ENCODE measurements around the gene TCFL5. TPM values are rescaled to one million over a fixed set of nuclear protein-coding genes. Genes with fewer than 3 reads are reported as not detected.

Gene TCFL5
- 10 to 100 TPM in 2 of 5 experiments, 1 to 10 TPM in 3; 3.7 to 10.8 (median 7.5) TPM for total RNA-seq
- 1 to 10 TPM in 1 of 2 donors, under 1 TPM in 1; 0.91 to 1.9 TPM for polyA plus RNA-seq
- total RNA-seq, result 10.8 reads per million, percentile 37 among the genes with 10 or more reads in this experiment

DNA sequence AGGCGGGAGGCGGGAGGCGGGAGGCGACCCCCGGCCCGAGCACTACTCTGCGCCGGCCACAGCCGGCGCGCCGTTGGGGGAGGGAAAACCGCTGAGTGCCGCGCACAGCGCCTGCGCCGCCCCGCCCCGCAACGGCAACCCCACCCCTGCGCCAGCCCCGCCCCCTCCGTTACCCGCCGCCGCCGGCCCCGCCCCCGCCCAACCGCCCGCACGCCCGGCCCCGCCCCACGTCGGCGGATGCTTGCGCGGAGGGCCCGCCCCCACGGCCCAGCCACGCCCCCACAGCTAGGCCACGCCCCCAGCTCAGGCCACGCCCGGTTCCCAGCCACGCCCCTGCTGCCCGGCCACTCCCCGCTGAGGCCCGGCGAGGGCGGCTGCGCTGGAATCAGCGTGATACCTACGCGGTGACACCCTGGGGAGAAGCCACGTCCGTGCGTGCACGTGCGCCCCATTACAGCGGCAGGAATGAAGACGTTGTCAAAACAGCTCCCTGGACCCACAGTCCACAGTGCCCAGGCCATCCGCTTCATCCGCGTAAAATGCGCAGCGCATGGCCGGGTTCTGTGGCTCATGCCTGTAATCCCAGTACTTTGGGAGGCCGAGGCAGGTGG lies at the start of gene TCFL5:
TSS of gene TCFL5 (minus strand) at position 97 of the 611 bp plus-strand sequence. CDS start 152 bp downstream, outside the sequence.
- Mint-ChIP-seq H3K4me3 (peak within 1 kb of the TSS; percentile 69 to 84 (median 76)), H3K27me3 (peaks cover 0 to 37% (median 0%) of the 10 kb centered on the region in 5 donors), H3K36me3 (peaks cover 6 to 11% (median 9%) of the 10 kb centered on the region in 5 donors), H3K4me1 (peaks cover 10 to 30% (median 22%) of the 10 kb centered on the region in 7 donors), H3K9me3 (peaks cover 0 to 3% (median 0%) of the 10 kb centered on the region in 11 donors), H3K27ac (peak within 1 kb of the TSS; percentile 26 to 91 (median 74))
- Histone ChIP-seq H3K4me3 (ENCODE audit: low read length) (no peak within 1 kb of the TSS), H3K27me3 (ENCODE audit: control insufficient read depth in 2 of 2, insufficient read depth in 2 of 2, low read length in 2 of 2) (no peaks in the 10 kb centered on the region), H3K9me3 (ENCODE audit: control insufficient read depth in 2 of 3, low read length in 3 of 3) (no peaks in the 10 kb centered on the region), H3K4me1 (ENCODE audit: control insufficient read depth in 2 of 2, insufficient read depth in 2 of 2, low read length in 2 of 2) (peaks cover 9 to 15% of the 10 kb centered on the region in 2 donors), H3K36me3 (ENCODE audit: control insufficient read depth in 2 of 3, insufficient read depth in 3 of 3, low read length in 3 of 3) (peaks cover 0 to 7% (median 2%) of the 10 kb centered on the region in 3 experiments), H3K27ac (ENCODE audit: low read depth, low read length) (peak within 1 kb of the TSS; percentile 48)
- CTCF ChIA-PET, result interaction anchor here (1.0 to 1.2 kb wide), 3 partner anchors 14 to 93 kb away, joined by 3 to 4 read pairs (median 3); no protein-coding TSS in a partner anchor
- ATAC-seq (peak; percentile 98), DNase-seq (peak; percentile 90 to 100 (median 93))
- intact Hi-C loops (cut with micrococcal nuclease), result loop anchor here (1.0 to 5.0 kb wide), 11 partner anchors 29 to 740 kb away; partner anchors contain the start of genes DIDO1 (in 2 of the 2), GID8 (in 1 of the 2), LSM14B (in 1 of the 2) and OGFR (in 1 of the 2)
- POLR2A ChIA-PET, result interaction anchor here (0.5 to 1.7 kb wide), 10 partner anchors 25 to 147 kb away, joined by 3 to 10 read pairs (median 3); no protein-coding TSS in a partner anchor

DNA sequence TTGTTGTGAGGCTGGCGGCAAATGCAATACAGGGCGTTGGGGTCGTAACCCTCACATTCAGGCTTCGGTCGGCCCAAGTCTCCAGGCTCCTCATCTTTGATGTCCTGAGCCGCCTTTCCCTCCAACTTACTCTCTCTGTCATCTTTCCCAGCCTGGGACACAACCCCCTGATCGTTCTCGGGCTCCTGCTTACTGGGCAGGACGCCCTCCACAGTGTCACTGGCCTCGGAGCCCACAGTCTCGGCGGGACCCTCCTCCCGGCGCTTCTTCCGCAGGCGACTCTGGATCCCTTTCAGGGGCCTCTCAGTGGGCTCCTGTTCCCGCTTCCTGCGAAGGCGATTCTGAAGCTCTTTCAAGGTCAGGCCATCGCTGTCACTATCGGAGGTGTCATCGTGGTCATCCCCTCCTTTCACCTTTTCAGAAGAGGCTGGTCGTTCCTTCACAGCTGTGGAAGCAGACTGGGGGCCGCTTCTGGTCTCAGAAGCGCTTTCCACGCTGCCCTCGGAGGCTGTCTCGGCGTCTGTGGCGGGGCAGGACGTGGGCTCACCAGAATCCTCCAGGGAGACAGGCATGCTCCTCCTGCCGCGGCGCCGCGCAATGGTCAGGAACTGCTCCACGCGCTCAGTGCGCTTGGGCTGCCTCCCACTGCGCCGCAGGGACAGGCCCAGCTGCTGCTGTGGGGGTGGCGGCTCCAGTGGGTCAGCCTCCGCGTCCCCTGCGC lies 49.3 kb upstream of the TCFL5 start:
- Histone ChIP-seq H3K36me3 (ENCODE audit: control insufficient read depth in 2 of 3, insufficient read depth in 3 of 3, low read length in 3 of 3) (peaks cover 37 to 75% (median 44%) of the 10 kb centered on the region in 3 experiments), H3K4me3 (ENCODE audit: low read length) (no peak overlapping the region), H3K27ac (ENCODE audit: low read depth, low read length) (no peak overlapping the region), H3K4me1 (ENCODE audit: control insufficient read depth in 2 of 2, insufficient read depth in 2 of 2, low read length in 2 of 2) (peaks cover 16 to 18% of the 10 kb centered on the region in 2 donors), H3K9me3 (ENCODE audit: control insufficient read depth in 2 of 3, low read length in 3 of 3) (no peaks in the 10 kb centered on the region), H3K27me3 (ENCODE audit: control insufficient read depth in 2 of 2, insufficient read depth in 2 of 2, low read length in 2 of 2) (no peaks in the 10 kb centered on the region)
- CTCF ChIA-PET, result interaction anchor here (13.0 kb wide), 1 partner anchor 10 kb away, joined by 102 read pairs; no protein-coding TSS in a partner anchor
- H3K4me1 Mint-ChIP-seq, result peaks cover 27 to 74% (median 54%) of the 10 kb centered on the region in 7 donors
- DNase-seq, result no peak
- H3K9me3 Mint-ChIP-seq, result no peaks in the 10 kb centered on the region
- ATAC-seq, result no peak
- POLR2A ChIA-PET, result interaction anchor here (1.0 to 5.0 kb wide), 2 partner anchors 15 to 27 kb away, joined by 5 to 25 read pairs; partner anchors contain the start of genes DIDO1 and GID8
- H3K27me3 Mint-ChIP-seq, result no peaks in the 10 kb centered on the region
- H3K4me3 Mint-ChIP-seq, result no peak overlapping the region
- intact Hi-C loops (cut with micrococcal nuclease), result no loop called here
- H3K27ac Mint-ChIP-seq, result peak overlapping the region in 2 of 9 donors; percentile 32 to 60
- H3K36me3 Mint-ChIP-seq, result peaks cover 10 to 55% (median 22%) of the 10 kb centered on the region in 5 donors

DNA sequence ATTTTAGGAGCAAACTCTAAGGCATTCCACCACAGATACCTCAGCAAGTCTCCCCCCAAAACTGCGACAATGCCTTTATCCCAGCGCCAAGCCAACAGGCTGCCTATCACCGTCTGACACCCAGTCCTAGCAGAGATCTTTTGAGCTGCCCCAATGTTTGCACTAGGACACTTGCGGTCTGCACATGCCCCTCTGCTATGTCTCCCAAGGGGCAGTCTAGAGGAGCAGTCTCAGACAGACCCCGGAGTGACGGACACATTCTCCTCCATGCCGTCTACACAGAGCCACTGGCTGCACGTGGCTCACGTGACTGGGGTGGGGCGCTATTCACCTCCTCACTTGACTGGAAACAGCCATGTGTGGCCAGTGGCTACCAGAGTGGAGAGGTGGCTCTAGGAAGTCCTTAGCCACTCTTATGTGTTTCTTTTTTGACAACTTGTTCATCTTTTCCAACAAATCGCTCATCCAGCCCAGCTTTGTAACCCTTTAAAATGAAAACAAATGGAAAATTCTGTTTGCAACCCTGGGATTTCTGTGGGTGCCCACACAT lies 48.7 kb upstream of the TCFL5 start:
- Mint-ChIP-seq H3K36me3 (peaks cover 10 to 62% (median 26%) of the 10 kb centered on the region in 5 donors), H3K9me3 (no peaks in the 10 kb centered on the region), H3K27me3 (no peaks in the 10 kb centered on the region), H3K4me1 (peaks cover 22 to 67% (median 48%) of the 10 kb centered on the region in 7 donors), H3K27ac (peak overlapping the region in 6 of 9 donors; percentile 8 to 60 (median 34)), H3K4me3 (peak overlapping the region in 1 of 10 donors; percentile 33)
- intact Hi-C loops (cut with micrococcal nuclease), result no loop called here
- Histone ChIP-seq H3K9me3 (ENCODE audit: control insufficient read depth in 2 of 3, low read length in 3 of 3) (no peaks in the 10 kb centered on the region), H3K27ac (ENCODE audit: low read depth, low read length) (no peak overlapping the region), H3K4me1 (ENCODE audit: control insufficient read depth in 2 of 2, insufficient read depth in 2 of 2, low read length in 2 of 2) (peaks cover 10 to 12% of the 10 kb centered on the region in 2 donors), H3K4me3 (ENCODE audit: low read length) (no peak overlapping the region), H3K27me3 (ENCODE audit: control insufficient read depth in 2 of 2, insufficient read depth in 2 of 2, low read length in 2 of 2) (no peaks in the 10 kb centered on the region), H3K36me3 (ENCODE audit: control insufficient read depth in 2 of 3, insufficient read depth in 3 of 3, low read length in 3 of 3) (peaks cover 44 to 81% (median 50%) of the 10 kb centered on the region in 3 experiments)
- POLR2A ChIA-PET, result interaction anchor here (5.0 kb wide), 1 partner anchor 15 kb away, joined by 25 read pairs; the partner anchor contains the start of gene DIDO1
- CTCF ChIA-PET, result interaction anchor here (13.0 kb wide), 1 partner anchor 10 kb away, joined by 102 read pairs; no protein-coding TSS in a partner anchor
- DNase-seq, result no peak
- no peak for ATAC-seq

DNA sequence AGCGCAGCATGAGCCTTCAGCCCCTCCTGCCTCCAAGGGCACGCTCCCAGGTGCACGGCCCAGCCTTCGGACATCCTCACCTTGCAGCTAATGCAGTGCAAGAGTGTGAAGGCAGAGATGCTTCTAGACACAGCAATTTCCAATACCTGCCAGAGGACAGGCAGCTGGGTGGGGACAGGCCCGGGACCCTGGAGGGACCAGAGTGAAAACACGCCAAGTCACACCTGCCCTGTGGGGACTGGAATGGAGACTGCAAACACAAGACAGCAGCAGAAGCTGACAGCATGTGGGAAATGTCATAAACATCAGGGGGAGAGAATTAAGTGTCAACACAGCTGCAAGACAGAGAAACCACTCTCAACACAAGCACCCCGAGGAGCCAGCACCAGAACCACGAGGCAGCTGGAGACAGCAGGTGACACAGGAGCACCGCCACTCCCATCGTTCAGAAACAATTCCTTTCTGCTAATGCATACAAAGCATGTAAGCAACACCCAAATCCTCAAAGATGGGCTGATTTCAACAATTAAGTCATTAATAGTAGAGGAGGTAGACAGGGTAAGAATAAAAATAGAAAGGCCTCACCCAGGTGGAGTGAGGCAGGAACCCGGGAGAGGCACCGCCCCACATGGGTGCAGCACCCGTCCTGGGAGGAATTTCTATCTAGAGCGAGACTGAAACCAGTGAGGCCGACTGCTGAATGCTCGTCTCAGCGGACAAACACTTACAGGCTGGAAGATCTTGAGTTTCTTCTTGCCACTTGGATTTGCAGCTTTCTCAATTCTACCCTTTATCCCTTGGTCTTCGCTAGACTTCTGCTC lies 47.6 kb upstream of the TCFL5 start:
- H3K4me3 Mint-ChIP-seq, result no peak overlapping the region
- H3K27ac Mint-ChIP-seq, result peak overlapping the region in 4 of 9 donors; percentile 5 to 83 (median 33)
- DNase-seq, result no peak

DNA sequence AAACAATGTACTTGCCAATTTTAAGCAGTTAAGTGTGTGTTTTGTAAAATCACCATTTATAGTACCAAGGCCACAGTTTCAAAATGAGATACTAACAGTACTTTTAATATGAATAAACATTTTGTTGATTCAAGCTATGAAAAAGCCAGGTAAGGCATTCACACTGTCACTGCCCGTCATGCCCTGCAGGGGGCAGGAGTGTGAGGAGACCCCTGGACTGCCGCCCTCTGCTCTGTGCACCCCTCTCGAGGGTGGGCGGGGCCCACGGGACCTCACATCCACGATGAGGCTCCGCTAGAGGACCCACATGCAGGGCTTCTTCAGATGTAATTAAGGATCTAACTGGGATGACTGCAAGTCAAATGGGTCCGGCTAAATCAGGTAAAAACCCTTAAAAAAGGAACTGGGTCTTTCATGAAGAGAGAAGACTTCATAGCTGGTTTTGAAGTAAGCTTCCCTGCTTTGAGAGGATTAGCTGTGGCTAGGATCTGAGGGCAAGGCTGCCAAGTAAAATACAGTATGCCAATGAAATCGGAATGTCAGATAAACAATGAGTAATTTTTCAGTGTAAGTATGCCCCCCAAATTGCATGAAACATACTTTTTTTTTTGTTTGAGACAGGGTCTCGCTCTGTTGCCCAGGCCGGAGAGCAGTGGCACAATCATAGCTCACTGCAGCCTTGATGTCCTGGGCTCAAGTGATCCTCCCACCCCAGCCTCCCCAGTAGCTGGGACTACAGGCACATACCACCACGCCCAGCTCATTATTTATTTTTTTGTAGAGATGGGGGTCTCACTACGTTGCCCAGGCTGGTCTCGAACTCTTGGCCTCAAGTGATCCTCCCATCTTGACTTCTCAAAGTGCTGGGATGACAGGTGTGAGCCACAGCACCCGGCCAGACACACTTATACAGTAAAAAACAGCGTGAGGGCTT lies 46.0 kb upstream of the TCFL5 start:
- no peaks in the 10 kb centered on the region for H3K9me3 Mint-ChIP-seq
- ChIA-PET POLR2A (interaction anchor here (0.6 to 2.2 kb wide), 5 partner anchors 9 to 19 kb away, joined by 3 to 7 read pairs (median 3); no protein-coding TSS in a partner anchor), CTCF (interaction anchor here (0.6 to 2.7 kb wide), 10 partner anchors 8 to 65 kb away, joined by 3 to 34 read pairs (median 4); no protein-coding TSS in a partner anchor)
- peaks cover 10 to 70% (median 35%) of the 10 kb centered on the region in 5 donors for H3K36me3 Mint-ChIP-seq
- intact Hi-C loops (cut with micrococcal nuclease), result loop anchor here in 1 of 2 donors (1.0 kb wide), 1 partner anchor 14 kb away; no protein-coding TSS in a partner anchor
- Histone ChIP-seq H3K4me1 (ENCODE audit: control insufficient read depth in 2 of 2, insufficient read depth in 2 of 2, low read length in 2 of 2) (no peaks in the 10 kb centered on the region), H3K27me3 (ENCODE audit: control insufficient read depth in 2 of 2, insufficient read depth in 2 of 2, low read length in 2 of 2) (no peaks in the 10 kb centered on the region), H3K36me3 (ENCODE audit: control insufficient read depth in 2 of 3, insufficient read depth in 3 of 3, low read length in 3 of 3) (peaks cover 49 to 96% (median 53%) of the 10 kb centered on the region in 3 experiments), H3K27ac (ENCODE audit: low read depth, low read length) (no peak overlapping the region), H3K4me3 (ENCODE audit: low read length) (no peak overlapping the region), H3K9me3 (ENCODE audit: control insufficient read depth in 2 of 3, low read length in 3 of 3) (no peaks in the 10 kb centered on the region)
- H3K4me3 Mint-ChIP-seq, result no peak overlapping the region
- peaks cover 10 to 42% (median 24%) of the 10 kb centered on the region in 7 donors for H3K4me1 Mint-ChIP-seq
- H3K27ac Mint-ChIP-seq, result peak overlapping the region in 7 of 9 donors; percentile 19 to 71 (median 51)
- DNase-seq, result peak in 4 of 9 donors; percentile 27 to 46 (median 40)
- peak; percentile 82 for ATAC-seq
- no peaks in the 10 kb centered on the region for H3K27me3 Mint-ChIP-seq

More for the DNA sequence above, 47.6 kb upstream of the TCFL5 start:
- peaks cover 2 to 4% of the 10 kb centered on the region in 2 donors for H3K4me1 ChIP-seq (ENCODE audit: control insufficient read depth in 2 of 2, insufficient read depth in 2 of 2, low read length in 2 of 2)
- Mint-ChIP-seq H3K27me3 (no peaks in the 10 kb centered on the region), H3K4me1 (peaks cover 16 to 56% (median 37%) of the 10 kb centered on the region in 7 donors), H3K36me3 (peaks cover 10 to 70% (median 33%) of the 10 kb centered on the region in 5 donors), H3K9me3 (no peaks in the 10 kb centered on the region)
- ChIA-PET CTCF (interaction anchor here (1.0 to 13.0 kb wide), 5 partner anchors 9 to 19 kb away, joined by 3 to 102 read pairs (median 10); no protein-coding TSS in a partner anchor), POLR2A (interaction anchor here (0.9 to 1.2 kb wide), 2 partner anchors 18 kb away, joined by 3 read pairs; no protein-coding TSS in a partner anchor)
- peaks cover 49 to 92% (median 50%) of the 10 kb centered on the region in 3 experiments for H3K36me3 ChIP-seq (ENCODE audit: control insufficient read depth in 2 of 3, insufficient read depth in 3 of 3, low read length in 3 of 3)
- no peaks in the 10 kb centered on the region for H3K27me3 ChIP-seq (ENCODE audit: control insufficient read depth in 2 of 2, insufficient read depth in 2 of 2, low read length in 2 of 2)
- intact Hi-C loops (cut with micrococcal nuclease), result no loop called here
- no peak overlapping the region for H3K27ac ChIP-seq (ENCODE audit: low read depth, low read length)
- H3K4me3 ChIP-seq (ENCODE audit: low read length), result no peak overlapping the region
- ATAC-seq, result no peak
- H3K9me3 ChIP-seq (ENCODE audit: control insufficient read depth in 2 of 3, low read length in 3 of 3), result no peaks in the 10 kb centered on the region
